ENCODE data around the gene MAGI3. TPM values are rescaled to one million over a fixed set of nuclear protein-coding genes. Genes with fewer than 3 reads are reported as not detected.
A peak's percentile ranks its signal among the peaks of the same experiment; 100 is the strongest.

MAGI3 gene
- total RNA-seq = 10 to 100 TPM; 42.0 to 62.2 TPM
- polyA plus RNA-seq (ENCODE audit: insufficient read length in 6 of 6) = 10 to 100 TPM; 27.4 to 42.8 (median 33.4) TPM
- long read RNA-seq, donor 1, partial matches to known transcripts = 6 of 8 reads
- long read RNA-seq, donor 1, other reads (novel, unspliced or antisense) = 0 of 8 reads
- long read RNA-seq, donor 2, full-length matches to known transcripts = 4 of 4 reads
- long read RNA-seq, donor 2, partial matches to known transcripts = 0 of 4 reads
- long read RNA-seq, donor 2, other reads (novel, unspliced or antisense) = 0 of 4 reads
- long read RNA-seq, donor 3, full-length matches to known transcripts = 2 of 2 reads
- long read RNA-seq, donor 3, partial matches to known transcripts = 0 of 2 reads
- long read RNA-seq, donor 3, other reads (novel, unspliced or antisense) = 0 of 2 reads
- long read RNA-seq, donor 4, partial matches to known transcripts = 3 of 7 reads
- long read RNA-seq, donor 4, other reads (novel, unspliced or antisense) = 4 of 7 reads
- long read RNA-seq, donor 5, full-length matches to known transcripts = 2 of 2 reads
- long read RNA-seq, donor 5, partial matches to known transcripts = 0 of 2 reads
- long read RNA-seq, donor 5, other reads (novel, unspliced or antisense) = 0 of 2 reads
- long read RNA-seq, donor 6, full-length matches to known transcripts = 2 of 2 reads
- long read RNA-seq, donor 6, partial matches to known transcripts = 0 of 2 reads
- long read RNA-seq, donor 6, other reads (novel, unspliced or antisense) = 0 of 2 reads
- long read RNA-seq, donor 7, full-length matches to known transcripts = 3 of 3 reads
- long read RNA-seq, donor 7, partial matches to known transcripts = 0 of 3 reads
- long read RNA-seq, donor 7, other reads (novel, unspliced or antisense) = 0 of 3 reads
- long read RNA-seq, donor 8, full-length matches to known transcripts = 1 of 1 reads
- long read RNA-seq, donor 8, partial matches to known transcripts = 0 of 1 reads
- long read RNA-seq, donor 8, other reads (novel, unspliced or antisense) = 0 of 1 reads
- long read RNA-seq, donor 9 = 0 reads
- long read RNA-seq, donor 10, partial matches to known transcripts = 1 of 1 reads
- long read RNA-seq, donor 10, other reads (novel, unspliced or antisense) = 0 of 1 reads
- long read RNA-seq, donor 11, partial matches to known transcripts = 0 of 1 reads
- long read RNA-seq, donor 11, other reads (novel, unspliced or antisense) = 0 of 1 reads
- long read RNA-seq, donor 12, full-length matches to known transcripts = 4 of 4 reads
- long read RNA-seq, donor 12, partial matches to known transcripts = 0 of 4 reads
- long read RNA-seq, donor 12, other reads (novel, unspliced or antisense) = 0 of 4 reads

GRCh38 chr1:113389953-113390834 lies at the start of gene MAGI3:
TSS of gene MAGI3 (plus strand) at chr1:113390515. CDS start at chr1:113391034, 519 bp downstream.
- Histone ChIP-seq H3K36me3 (no peaks in the 10 kb centered on the region), H3K27me3 (peaks cover 0 to 55% of the 10 kb centered on the region in 2 donors), H3K4me3 (peak within 1 kb of the TSS; percentile 87 to 91), H3K9me3 (no peaks in the 10 kb centered on the region), H3K27ac (peak within 1 kb of the TSS; percentile 87 to 90), H3K4me1 (peaks cover 7 to 29% of the 10 kb centered on the region in 2 donors)
- DNase-seq (peak; percentile 97 to 99 (median 98)), ATAC-seq (peak; percentile 87)
- intact Hi-C loops (cut with DNase I) = no loop called here
- TF ChIP-seq CTCF (IDR thresholded peaks at IDR 0.05) = no peak

GRCh38 chr1:113353580-113353979 lies 36.7 kb upstream of the MAGI3 start:
- ATAC-seq (no peak), DNase-seq (no peak)
- Histone ChIP-seq H3K4me1 (no peaks in the 10 kb centered on the region), H3K27me3 (no peaks in the 10 kb centered on the region), H3K36me3 (no peaks in the 10 kb centered on the region), H3K9me3 (no peaks in the 10 kb centered on the region), H3K27ac (no peak overlapping the region), H3K4me3 (no peak overlapping the region)
- intact Hi-C loops (cut with DNase I) = no loop called here
- no peak for TF ChIP-seq CTCF (IDR thresholded peaks at IDR 0.05)

- no peak for TF ChIP-seq CTCF (IDR thresholded peaks at IDR 0.05)
- ATAC-seq (no peak), DNase-seq (no peak)
- H3K27ac ChIP-seq = no peak overlapping the region
- H3K36me3 ChIP-seq = no peaks in the 10 kb centered on the region
- H3K27me3 ChIP-seq = no peaks in the 10 kb centered on the region
- no peaks in the 10 kb centered on the region for H3K4me1 ChIP-seq
- intact Hi-C loops (cut with DNase I) = no loop called here
- no peak overlapping the region for H3K4me3 ChIP-seq
- H3K9me3 ChIP-seq = no peaks in the 10 kb centered on the region
Measured at GRCh38 chr1:113363935-113364334, 26.4 kb upstream of the MAGI3 start.

- intact Hi-C loops (cut with DNase I) = no loop called here
Measured at GRCh38 chr1:113369040-113369439, 21.3 kb upstream of the MAGI3 start.

More at GRCh38 chr1:113369040-113369439, 21.3 kb upstream of the MAGI3 start:
- no peak for DNase-seq
- no peak for TF ChIP-seq CTCF (IDR thresholded peaks at IDR 0.05)
- no peaks in the 10 kb centered on the region for H3K9me3 ChIP-seq
- H3K27ac ChIP-seq = no peak overlapping the region
- H3K4me1 ChIP-seq = no peaks in the 10 kb centered on the region
- no peaks in the 10 kb centered on the region for H3K36me3 ChIP-seq
- no peak overlapping the region for H3K4me3 ChIP-seq
- ATAC-seq = no peak
- H3K27me3 ChIP-seq = no peaks in the 10 kb centered on the region
